ENCODE measurements around the gene PI4KA. TPM values are rescaled to one million over a fixed set of nuclear protein-coding genes. Genes with fewer than 3 reads are reported as not detected.

PI4KA gene
- total RNA-seq, 4 donors from 2014 or later, result 76.5 to 164 (median 115) TPM

GRCh38 chr22:20783844-20784723 lies 74.5 kb downstream of the PI4KA start:
- H3K4me1 ChIP-seq, result peaks cover 0 to 7% (median 0%) of the 10 kb centered on the region in 4 donors
- H3K36me3 ChIP-seq, result peaks cover 0 to 59% (median 0%) of the 10 kb centered on the region in 3 donors
- H3K4me3 ChIP-seq, result no peak overlapping the region
- DNase-seq (ENCODE audit: low spot score in 2 of 2), result peak in 1 of 2 donors; percentile 77
- H3K27me3 ChIP-seq, result no peaks in the 10 kb centered on the region
- TF ChIP-seq EP300 (IDR thresholded peaks at IDR 0.05) (no peak), POLR2A (IDR thresholded peaks at IDR 0.05) (no peak), CTCF (IDR thresholded peaks at IDR 0.05) (peak; percentile 29 to 65 (median 48))
- peak overlapping the region in 1 of 4 donors; percentile 16 for H3K27ac ChIP-seq
- H3K9me3 ChIP-seq, result no peaks in the 10 kb centered on the region
- WGBS, 2 donors, result 70 to 79% methylated on average over 14 of the region's 14 CpGs

- DNase-seq (ENCODE audit: low spot score in 2 of 2), result no peak
- no peak for TF ChIP-seq CTCF (IDR thresholded peaks at IDR 0.05)
- Histone ChIP-seq H3K27ac (no peak overlapping the region), H3K4me1 (peaks cover 0 to 14% (median 0%) of the 10 kb centered on the region in 4 donors), H3K4me3 (no peak overlapping the region), H3K36me3 (peaks cover 0 to 58% (median 0%) of the 10 kb centered on the region in 3 donors), H3K9me3 (no peaks in the 10 kb centered on the region), H3K27me3 (no peaks in the 10 kb centered on the region)
- WGBS, 2 donors, result 96 to 97% methylated on average over 3 of the region's 3 CpGs
These were observed 75.3 kb downstream of the PI4KA start for GRCh38 chr22:20783300-20783673.

- Histone ChIP-seq H3K36me3 (peaks cover 0 to 56% (median 0%) of the 10 kb centered on the region in 3 donors), H3K4me3 (no peak overlapping the region), H3K9me3 (no peaks in the 10 kb centered on the region), H3K27ac (no peak overlapping the region), H3K4me1 (peaks cover 0 to 19% (median 0%) of the 10 kb centered on the region in 4 donors), H3K27me3 (no peaks in the 10 kb centered on the region)
- no peak for TF ChIP-seq CTCF (IDR thresholded peaks at IDR 0.05)
- TF ChIP-seq EP300 (IDR thresholded peaks at IDR 0.05), result no peak
- TF ChIP-seq POLR2A (IDR thresholded peaks at IDR 0.05), result no peak
- no peak for DNase-seq (ENCODE audit: low spot score in 2 of 2)
- 92 to 93% methylated on average over 4 of the region's 4 CpGs for WGBS, 2 donors
These were observed 75.9 kb downstream of the PI4KA start for GRCh38 chr22:20782596-20783299.

GRCh38 chr22:20782083-20782482 lies 76.5 kb downstream of the PI4KA start:
- WGBS, 2 donors, result 83 to 87% methylated on average over 4 of the region's 4 CpGs
- H3K4me3 ChIP-seq, result no peak overlapping the region
- TF ChIP-seq POLR2A (IDR thresholded peaks at IDR 0.05) (no peak), CTCF (IDR thresholded peaks at IDR 0.05) (no peak), EP300 (IDR thresholded peaks at IDR 0.05) (no peak)
- no peak overlapping the region for H3K27ac ChIP-seq
- no peaks in the 10 kb centered on the region for H3K9me3 ChIP-seq
- no peaks in the 10 kb centered on the region for H3K27me3 ChIP-seq
- no peak for DNase-seq (ENCODE audit: low spot score in 2 of 2)
- peaks cover 0 to 50% (median 0%) of the 10 kb centered on the region in 3 donors for H3K36me3 ChIP-seq
- peaks cover 0 to 24% (median 0%) of the 10 kb centered on the region in 4 donors for H3K4me1 ChIP-seq

Measured in tibial nerve (tissue), 4 donors.